H9 (cell line): ENCODE measurements around the gene UTF1. TPM values are rescaled to one million over a fixed set of nuclear protein-coding genes. Genes with fewer than 3 reads are reported as not detected.

Experiments
- DNase-seq: peaks from one replicate; pipeline ENCODE4 v3.0.0-alpha.2; 2017
- H2AFZ ChIP-seq: one replicate; pipeline ENCODE4 v1.6.1; 2013; ENCODE audit warnings: mild to moderate bottlenecking, low read length, control low read depth, moderate library complexity
- H2AK5ac ChIP-seq: 2 replicates; pipeline ENCODE4 v1.6.1; 2013; ENCODE audit warnings: low read length, control low read depth, mixed read lengths; ENCODE audit not compliant: insufficient read length
- H2BK120ac ChIP-seq: one replicate; pipeline ENCODE4 v1.6.1; 2013; ENCODE audit warnings: low read depth, mild to moderate bottlenecking, low read length, control low read depth, inconsistent platforms; ENCODE audit not compliant: poor library complexity, severe bottlenecking
- H2BK12ac ChIP-seq: 2 replicates; pipeline ENCODE4 v1.6.1; 2013; ENCODE audit warnings: low read length, control low read depth, mixed read lengths, low read depth; ENCODE audit not compliant: insufficient read length
- H2BK15ac ChIP-seq: 2 replicates; pipeline ENCODE4 v1.6.1; 2013; ENCODE audit warnings: low read depth, low read length, control low read depth
- H2BK20ac ChIP-seq: one replicate; pipeline ENCODE4 v1.6.1; 2013; ENCODE audit warnings: low read depth, mild to moderate bottlenecking, low read length, control low read depth, inconsistent platforms; ENCODE audit not compliant: poor library complexity, severe bottlenecking
- H2BK5ac ChIP-seq: 2 replicates; pipeline ENCODE4 v1.6.1; 2013; ENCODE audit warnings: low read length, control low read depth, mixed read lengths; ENCODE audit not compliant: insufficient read length
- H3K14ac ChIP-seq: 2 replicates; pipeline ENCODE4 v1.6.1; 2013; ENCODE audit warnings: low read length, control low read depth; ENCODE audit not compliant: insufficient read depth
- H3K18ac ChIP-seq: 2 replicates; pipeline ENCODE4 v1.6.1; 2013; ENCODE audit warnings: low read depth, mild to moderate bottlenecking, mixed read lengths, low read length, control low read depth; ENCODE audit not compliant: insufficient read length
- H3K23ac ChIP-seq: 2 replicates; pipeline ENCODE4 v1.6.1; 2013; ENCODE audit warnings: low read length, control low read depth, mixed read lengths, low read depth; ENCODE audit not compliant: insufficient read length
- H3K23me2 ChIP-seq: 2 replicates; pipeline ENCODE4 v1.6.1; 2013; ENCODE audit warnings: low read depth, mild to moderate bottlenecking, mixed read lengths, low read length, control low read depth; ENCODE audit not compliant: insufficient read length, poor library complexity, severe bottlenecking
- H3K27ac ChIP-seq: 2 replicates; pipeline ENCODE4 v1.5.1; 2013; ENCODE audit warnings: low read length, control low read depth, mixed read lengths, low read depth; ENCODE audit not compliant: insufficient read length
- H3K27me3 ChIP-seq: 2 replicates; pipeline ENCODE4 v1.6.1; 2013; ENCODE audit warnings: low read length, control low read depth, inconsistent platforms; ENCODE audit not compliant: insufficient read depth
- H3K4ac ChIP-seq: 2 replicates; pipeline ENCODE4 v1.6.1; 2013; ENCODE audit warnings: low read depth, mild to moderate bottlenecking, control low read depth, inconsistent platforms, low read length, moderate library complexity
- H3K4me1 ChIP-seq: 2 replicates; pipeline ENCODE4 v1.6.1; 2013; ENCODE audit warnings: low read length, control low read depth, inconsistent platforms; ENCODE audit not compliant: insufficient read depth
- H3K4me2 ChIP-seq: 2 replicates; pipeline ENCODE4 v1.6.1; 2013; ENCODE audit warnings: low read length, control low read depth, mixed read lengths; ENCODE audit not compliant: insufficient read length, insufficient read depth
- H3K56ac ChIP-seq: 2 replicates; pipeline ENCODE4 v1.6.1; 2013; ENCODE audit warnings: low read depth, mild to moderate bottlenecking, mixed read lengths, low read length, control low read depth; ENCODE audit not compliant: insufficient read length
- H3K79me1 ChIP-seq: 2 replicates; pipeline ENCODE4 v1.6.1; 2013; ENCODE audit warnings: low read depth, mild to moderate bottlenecking, moderate library complexity, low read length, control low read depth, inconsistent platforms; ENCODE audit not compliant: insufficient read depth, poor library complexity, severe bottlenecking
- H3K79me2 ChIP-seq: 2 replicates; pipeline ENCODE4 v1.6.1; 2013; ENCODE audit warnings: low read length, control low read depth, inconsistent platforms; ENCODE audit not compliant: insufficient read depth
- H3K9ac ChIP-seq: 2 replicates; pipeline ENCODE4 v1.6.1; 2013; ENCODE audit warnings: low read length, control low read depth, mixed read lengths; ENCODE audit not compliant: insufficient read length; ENCODE audit errors: extremely low read depth
- H3K9me3 ChIP-seq: one replicate; pipeline ENCODE4 v1.6.1; 2013; ENCODE audit warnings: low read depth, low read length, inconsistent platforms; ENCODE audit not compliant: control insufficient read depth
- H3T11ph ChIP-seq: one replicate; pipeline ENCODE4 v1.6.1; 2013; ENCODE audit warnings: mild to moderate bottlenecking, low read length, control low read depth, inconsistent platforms
- H4K20me1 ChIP-seq: one replicate; pipeline ENCODE4 v1.6.1; 2013; ENCODE audit not compliant: control insufficient read depth, insufficient read length, insufficient read depth
- H4K5ac ChIP-seq: 2 replicates; pipeline ENCODE4 v1.6.1; 2013; ENCODE audit warnings: low read depth, mild to moderate bottlenecking, mixed read lengths, low read length, control low read depth; ENCODE audit not compliant: insufficient read length
- H4K8ac ChIP-seq: replicated peaks from 2 replicates; pipeline ENCODE4 v1.6.1; 2013; ENCODE audit warnings: low read length, control low read depth, mixed read lengths, low read depth; ENCODE audit not compliant: insufficient read length
- H4K91ac ChIP-seq: 2 replicates; pipeline ENCODE4 v1.6.1; 2013; ENCODE audit warnings: low read depth, mild to moderate bottlenecking, moderate library complexity, mixed read lengths, low read length, control low read depth; ENCODE audit not compliant: insufficient read length
- H3K27ac Mint-ChIP-seq, 3 experiments: 2 replicates in 2 of 3; 3 replicates in 1 of 3; pipeline ENCODE4 v1.8.0; 2020 to 2021; ENCODE audit warnings: mixed read lengths in 3 of 3, mild to moderate bottlenecking in 1 of 3, moderate library complexity in 1 of 3
- H3K27me3 Mint-ChIP-seq: 2 replicates; pipeline ENCODE4 v1.8.0; 2021; ENCODE audit warnings: low read depth, mild to moderate bottlenecking, moderate library complexity, mixed read lengths
- H3K36me3 Mint-ChIP-seq, 3 experiments: 2 replicates in 2 of 3; 3 replicates in 1 of 3; pipeline ENCODE4 v1.8.0; 2020 to 2021; ENCODE audit warnings: low read depth in 3 of 3, mixed read lengths in 3 of 3; ENCODE audit not compliant: insufficient read depth in 1 of 3
- H3K4me1 Mint-ChIP-seq, 2 experiments: 2 replicates each; pipeline ENCODE4 v1.8.0; 2020; ENCODE audit warnings: mixed read lengths in 2 of 2
- H3K4me3 Mint-ChIP-seq, 2 experiments: 2 replicates in 1 of 2; 3 replicates in 1 of 2; pipeline ENCODE4 v1.8.0; 2020 to 2021; ENCODE audit warnings: mild to moderate bottlenecking in 2 of 2, mixed read lengths in 2 of 2, moderate library complexity in 1 of 2
- H3K9me3 Mint-ChIP-seq, 2 experiments: 2 replicates in 1 of 2; 3 replicates in 1 of 2; pipeline ENCODE4 v1.8.0; 2020; ENCODE audit warnings: mild to moderate bottlenecking in 2 of 2, mixed read lengths in 2 of 2, moderate library complexity in 1 of 2
- WGBS: extraction: QIAGEN DNeasy Blood & Tissue Kit; methylation state at CpG from one replicate; pipeline ENCODE4 v1.1.7; 2013; ENCODE audit warnings: missing lambda C conversion rate, low lambda C conversion rate, mixed read lengths; ENCODE audit not compliant: insufficient read length; ENCODE audit errors: extremely low coverage; 5-methylcytosine and 5-hydroxymethylcytosine counted together
- total RNA-seq: library from RNA; stranded (reverse); gene quantifications from 2 replicates; pipeline ENCODE4 v1.2.1, GENCODE V29; 2021
- TF ChIP-seq, protein P1 (sequence below): fragments of 200-600 bp; sonication (generic); conservative IDR thresholded peaks from 3 replicates; pipeline ENCODE4 v1.8.0; 2021; ENCODE audit warnings: antibody characterized with exemption, mild to moderate bottlenecking

Gene UTF1
- total RNA-seq, 1 experiment from 2014 or later: 31.5 TPM

DNA sequence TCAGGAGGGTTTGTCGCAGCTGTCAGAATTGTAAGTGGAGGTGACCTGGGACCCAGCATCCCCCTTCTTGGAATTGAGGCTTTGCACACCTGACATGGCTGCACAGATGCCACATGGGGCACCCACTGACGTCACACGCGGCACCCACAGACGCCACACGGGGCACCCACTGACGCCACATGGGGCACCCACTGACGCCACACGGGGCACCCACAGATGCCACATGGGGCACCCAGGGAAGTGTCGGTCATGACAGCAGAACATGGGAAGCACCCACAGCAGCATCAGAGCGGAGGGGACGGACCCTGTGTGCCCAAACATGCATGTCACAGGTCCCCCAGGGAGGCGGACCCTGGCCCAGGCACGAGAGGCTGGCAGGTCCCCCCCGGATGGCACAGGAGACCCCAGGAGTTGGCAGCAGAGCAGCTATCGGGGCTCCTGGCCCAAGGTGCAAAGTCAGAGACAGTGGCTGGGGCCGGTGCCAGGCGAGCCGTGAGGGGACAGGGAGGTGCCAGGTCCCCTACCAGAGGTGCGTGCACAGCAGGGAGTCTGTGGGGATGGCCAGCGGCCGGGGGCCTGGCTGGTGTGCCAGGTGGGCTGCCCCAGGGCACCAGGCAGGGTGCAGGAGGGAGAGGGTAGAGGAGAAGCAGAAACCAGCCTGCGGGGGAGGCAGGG lies 48.9 kb upstream of the UTF1 start:
- Histone ChIP-seq H3K23ac (no peak overlapping the region), H3K4ac (no peak overlapping the region), H4K8ac (no peak overlapping the region), H2BK20ac (no peak overlapping the region), H3T11ph (no peak overlapping the region), H3K56ac (no peak overlapping the region), H3K27me3 (no peaks in the 10 kb centered on the region), H3K79me1 (no peaks in the 10 kb centered on the region), H4K5ac (no peak overlapping the region), H3K27ac (no peak overlapping the region), H3K4me2 (no peak overlapping the region), H2AFZ (no peak overlapping the region), H2BK5ac (no peak overlapping the region), H3K9ac (no peak overlapping the region), H4K20me1 (no peaks in the 10 kb centered on the region), H2AK5ac (no peak overlapping the region), H2BK120ac (no peak overlapping the region), H3K79me2 (no peaks in the 10 kb centered on the region), H3K18ac (no peak overlapping the region), H3K9me3 (peaks cover 12% of the 10 kb centered on the region), H3K4me1 (no peaks in the 10 kb centered on the region), H2BK12ac (no peak overlapping the region), H4K91ac (no peak overlapping the region), H2BK15ac (no peak overlapping the region), H3K14ac (no peak overlapping the region), H3K23me2 (no peaks in the 10 kb centered on the region)
- peak overlapping the region in 2 of 3 experiments; percentile 32 to 75; a peak in 2 of 7 replicates for H3K27ac Mint-ChIP-seq
- H3K36me3 Mint-ChIP-seq: peaks cover 16 to 29% (median 29%) of the 10 kb centered on the region in 3 experiments
- H3K27me3 Mint-ChIP-seq: no peaks in the 10 kb centered on the region
- TF ChIP-seq, protein P1, sequence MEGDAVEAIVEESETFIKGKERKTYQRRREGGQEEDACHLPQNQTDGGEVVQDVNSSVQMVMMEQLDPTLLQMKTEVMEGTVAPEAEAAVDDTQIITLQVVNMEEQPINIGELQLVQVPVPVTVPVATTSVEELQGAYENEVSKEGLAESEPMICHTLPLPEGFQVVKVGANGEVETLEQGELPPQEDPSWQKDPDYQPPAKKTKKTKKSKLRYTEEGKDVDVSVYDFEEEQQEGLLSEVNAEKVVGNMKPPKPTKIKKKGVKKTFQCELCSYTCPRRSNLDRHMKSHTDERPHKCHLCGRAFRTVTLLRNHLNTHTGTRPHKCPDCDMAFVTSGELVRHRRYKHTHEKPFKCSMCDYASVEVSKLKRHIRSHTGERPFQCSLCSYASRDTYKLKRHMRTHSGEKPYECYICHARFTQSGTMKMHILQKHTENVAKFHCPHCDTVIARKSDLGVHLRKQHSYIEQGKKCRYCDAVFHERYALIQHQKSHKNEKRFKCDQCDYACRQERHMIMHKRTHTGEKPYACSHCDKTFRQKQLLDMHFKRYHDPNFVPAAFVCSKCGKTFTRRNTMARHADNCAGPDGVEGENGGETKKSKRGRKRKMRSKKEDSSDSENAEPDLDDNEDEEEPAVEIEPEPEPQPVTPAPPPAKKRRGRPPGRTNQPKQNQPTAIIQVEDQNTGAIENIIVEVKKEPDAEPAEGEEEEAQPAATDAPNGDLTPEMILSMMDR: no peak
- DNase-seq: no peak
- no peaks in the 10 kb centered on the region for H3K4me1 Mint-ChIP-seq
- no CpG with 5 or more reads among the region's 23 CpGs for WGBS
- no peak overlapping the region for H3K4me3 Mint-ChIP-seq
- H3K9me3 Mint-ChIP-seq: peaks cover 16 to 19% of the 10 kb centered on the region in 2 experiments
